ENCODE results near the gene IRF6.
A peak's percentile ranks its signal among the peaks of the same experiment; 100 is the strongest.
"Not testable (repeated sequence)": the region's sequence is repeated elsewhere in the genome, so short reads cannot be mapped to it uniquely, and the experiment has no call there.

The IRF6 gene

DNA sequence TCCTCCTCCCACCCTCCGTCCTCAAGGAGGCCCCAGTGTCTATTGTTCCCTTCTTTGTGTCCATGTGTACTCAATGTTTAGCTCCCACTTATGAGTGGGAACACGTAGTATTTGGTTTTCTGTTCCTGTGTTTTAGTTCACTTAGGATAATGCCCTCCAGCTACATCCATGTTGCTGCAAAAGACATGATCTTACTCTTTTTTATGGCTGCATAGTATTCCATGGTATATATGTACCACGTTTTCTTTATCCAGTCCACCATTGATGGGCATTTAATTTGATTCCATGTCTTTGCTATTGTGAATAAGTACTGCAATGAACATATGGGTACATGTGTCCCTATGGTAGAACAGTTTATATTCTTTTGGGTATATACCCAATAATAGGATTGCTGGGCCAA lies 12.2 kb downstream of the IRF6 start:
- not testable (repeated sequence) for H3K36me3 Mint-ChIP-seq (ENCODE audit: insufficient read depth); H3K4me1 Mint-ChIP-seq (ENCODE audit: low read depth in 2 of 2); DNase-seq; H3K27ac Mint-ChIP-seq; ATAC-seq (replicated peaks); H3K9me3 Mint-ChIP-seq; H3K4me3 Mint-ChIP-seq
- peaks cover 58 to 60% of the 10 kb centered on the region in 2 donors for H3K27me3 Mint-ChIP-seq

DNA sequence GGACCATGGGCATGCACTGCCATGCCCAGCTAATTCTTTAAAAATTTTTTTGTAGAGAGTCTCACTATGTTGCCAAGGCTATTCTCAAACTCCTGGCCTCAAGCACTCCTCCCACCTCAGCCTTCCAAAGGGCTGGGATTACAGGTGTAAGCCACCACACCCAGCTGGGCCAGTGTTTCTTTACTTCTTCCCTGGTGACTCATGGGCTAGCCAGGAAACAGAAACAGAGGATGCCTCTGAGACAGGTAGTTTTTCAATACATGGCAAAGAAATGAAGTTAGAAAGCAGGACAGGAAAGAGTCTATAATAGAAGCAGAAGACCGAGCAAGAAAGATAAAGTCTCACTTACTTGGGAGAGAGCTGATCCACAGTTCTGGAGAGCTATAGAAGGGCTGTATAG lies 14.0 kb downstream of the IRF6 start:
- ATAC-seq (replicated peaks) (no peak), DNase-seq (no peak)
- Mint-ChIP-seq H3K27ac (no peak overlapping the region), H3K4me3 (no peak overlapping the region), H3K27me3 (peaks cover 58 to 59% of the 10 kb centered on the region in 2 donors), H3K36me3 (ENCODE audit: insufficient read depth) (no peaks in the 10 kb centered on the region), H3K9me3 (no peaks in the 10 kb centered on the region), H3K4me1 (ENCODE audit: low read depth in 2 of 2) (peaks cover 0 to 7% of the 10 kb centered on the region in 2 donors)

DNA sequence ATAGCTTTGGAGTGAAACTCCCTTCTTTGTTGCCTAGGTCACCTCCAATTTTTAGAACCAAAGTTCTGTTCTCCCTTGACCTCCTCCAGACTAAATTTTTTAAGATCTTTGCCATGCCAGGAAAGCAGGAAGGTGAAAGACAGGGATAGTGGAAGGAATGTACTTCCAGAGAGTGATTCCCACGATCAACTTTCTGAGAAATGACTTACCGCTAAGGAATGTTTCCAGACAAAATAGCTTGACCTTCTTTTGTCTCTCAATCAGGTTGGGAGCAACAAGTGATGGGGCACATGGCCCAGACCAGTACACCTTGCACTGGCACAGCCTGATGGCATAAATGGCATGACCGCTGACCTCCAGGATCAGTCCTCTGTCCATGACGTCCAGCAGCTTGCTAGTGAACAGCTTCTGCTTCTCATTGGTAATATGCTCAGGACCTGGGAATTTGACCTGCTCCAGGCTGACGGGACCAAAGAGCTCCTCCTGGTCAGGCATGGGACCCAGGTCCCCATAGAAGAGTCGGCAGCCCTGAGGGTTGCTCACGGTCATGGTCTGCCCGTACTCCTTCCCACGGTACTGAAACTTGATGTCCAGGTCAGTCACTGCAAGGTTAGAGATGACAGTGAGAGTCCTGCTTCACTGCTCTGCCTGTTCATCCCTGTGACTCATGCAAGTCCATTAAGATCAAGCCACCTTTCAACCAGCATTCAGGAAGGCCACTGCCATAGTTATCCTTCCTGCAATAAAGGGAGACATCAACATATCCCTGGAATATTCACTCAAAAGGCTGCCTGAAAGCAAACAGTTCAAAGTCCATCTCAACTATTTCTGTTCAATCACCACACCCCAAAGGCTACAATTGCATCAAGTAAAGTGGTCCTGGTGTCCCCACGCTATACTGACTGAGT lies 15.4 kb downstream of the IRF6 start:
- DNase-seq (no peak), ATAC-seq (replicated peaks) (no peak)
- no peak overlapping the region for H3K4me3 Mint-ChIP-seq
- no peaks in the 10 kb centered on the region for H3K9me3 Mint-ChIP-seq
- peaks cover 44 to 47% of the 10 kb centered on the region in 2 donors for H3K27me3 Mint-ChIP-seq
- no peak overlapping the region for H3K27ac Mint-ChIP-seq
- H3K4me1 Mint-ChIP-seq (ENCODE audit: low read depth in 2 of 2): no peaks in the 10 kb centered on the region
- H3K36me3 Mint-ChIP-seq (ENCODE audit: insufficient read depth): no peaks in the 10 kb centered on the region

DNA sequence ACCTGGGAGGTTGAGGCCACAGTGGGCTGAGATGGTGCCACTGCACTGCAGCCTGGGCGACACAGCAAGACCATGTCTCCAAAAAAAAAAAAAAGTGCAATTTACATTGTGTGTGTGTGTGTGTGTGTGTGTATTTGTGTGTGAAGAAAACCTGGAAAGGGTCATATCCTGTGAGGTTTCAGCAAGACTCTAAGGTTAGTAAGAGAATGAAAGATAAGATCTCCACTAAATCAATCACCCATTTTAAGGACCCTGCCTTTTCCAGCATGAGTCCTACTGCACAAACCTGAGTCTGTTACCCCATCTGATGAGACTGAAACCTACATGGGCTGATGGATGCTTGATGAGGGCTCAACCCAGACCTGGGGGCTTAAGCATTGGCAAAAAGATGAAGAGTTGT lies 16.7 kb downstream of the IRF6 start:
- DNase-seq (no peak), ATAC-seq (replicated peaks) (no peak)
- Mint-ChIP-seq H3K9me3 (no peaks in the 10 kb centered on the region), H3K4me1 (ENCODE audit: low read depth in 2 of 2) (peaks cover 3 to 5% of the 10 kb centered on the region in 2 donors), H3K36me3 (ENCODE audit: insufficient read depth) (peaks cover 7% of the 10 kb centered on the region), H3K27me3 (peaks cover 31 to 34% of the 10 kb centered on the region in 2 donors), H3K27ac (no peak overlapping the region), H3K4me3 (no peak overlapping the region)

DNA sequence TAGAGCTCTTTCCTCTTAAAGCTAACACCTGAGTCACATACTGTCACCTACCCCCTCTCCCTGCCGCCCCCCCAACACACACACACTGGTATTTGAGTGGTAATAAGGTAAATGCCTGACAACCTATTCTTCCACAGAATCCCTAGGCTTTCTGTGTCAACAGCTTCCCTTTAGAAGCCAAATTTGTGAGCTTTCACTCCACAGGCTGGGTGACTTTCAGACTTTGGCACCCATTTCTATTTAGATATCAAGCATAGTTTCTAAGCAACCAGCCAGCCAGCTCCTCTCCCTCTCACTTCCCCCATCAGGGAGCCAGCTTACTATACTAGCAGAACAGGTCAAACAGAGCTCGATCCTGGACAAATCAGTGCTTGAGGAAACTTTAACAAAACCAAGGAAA lies 18.4 kb downstream of the IRF6 start:
- peaks cover 13% of the 10 kb centered on the region for H3K36me3 Mint-ChIP-seq (ENCODE audit: insufficient read depth)
- H3K4me3 Mint-ChIP-seq: no peak overlapping the region
- H3K4me1 Mint-ChIP-seq (ENCODE audit: low read depth in 2 of 2): peaks cover 13 to 18% of the 10 kb centered on the region in 2 donors
- no peak for DNase-seq
- H3K27ac Mint-ChIP-seq: no peak overlapping the region
- peaks cover 16 to 21% of the 10 kb centered on the region in 2 donors for H3K27me3 Mint-ChIP-seq
- H3K9me3 Mint-ChIP-seq: no peaks in the 10 kb centered on the region
- ATAC-seq (replicated peaks): no peak

DNA sequence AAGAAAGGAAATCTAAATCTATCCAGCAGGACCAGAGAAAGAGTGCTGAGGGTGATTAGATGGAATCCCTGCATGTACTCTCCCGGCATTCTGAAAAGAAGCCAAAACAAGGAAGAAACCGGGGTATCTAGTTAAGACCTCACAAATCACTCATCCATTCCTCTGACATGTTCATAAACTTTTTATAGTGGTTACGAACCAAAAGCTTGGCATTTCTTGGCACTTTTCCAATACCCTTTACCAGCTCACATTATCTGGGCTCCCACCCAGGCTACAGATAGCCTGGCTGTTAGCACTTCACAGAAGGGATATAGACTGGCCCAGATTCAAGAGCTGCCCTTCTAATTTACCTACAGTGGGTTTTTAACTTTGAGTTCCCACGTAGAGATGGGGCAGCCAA lies 19.8 kb downstream of the IRF6 start:
- peaks cover 22% of the 10 kb centered on the region for H3K36me3 Mint-ChIP-seq (ENCODE audit: insufficient read depth)
- DNase-seq (no peak), ATAC-seq (replicated peaks) (no peak)
- no peak overlapping the region for H3K4me3 Mint-ChIP-seq
- H3K4me1 Mint-ChIP-seq (ENCODE audit: low read depth in 2 of 2): peaks cover 17 to 18% of the 10 kb centered on the region in 2 donors
- H3K9me3 Mint-ChIP-seq: no peaks in the 10 kb centered on the region
- H3K27ac Mint-ChIP-seq: no peak overlapping the region
- peaks cover 7 to 10% of the 10 kb centered on the region in 2 donors for H3K27me3 Mint-ChIP-seq

DNA sequence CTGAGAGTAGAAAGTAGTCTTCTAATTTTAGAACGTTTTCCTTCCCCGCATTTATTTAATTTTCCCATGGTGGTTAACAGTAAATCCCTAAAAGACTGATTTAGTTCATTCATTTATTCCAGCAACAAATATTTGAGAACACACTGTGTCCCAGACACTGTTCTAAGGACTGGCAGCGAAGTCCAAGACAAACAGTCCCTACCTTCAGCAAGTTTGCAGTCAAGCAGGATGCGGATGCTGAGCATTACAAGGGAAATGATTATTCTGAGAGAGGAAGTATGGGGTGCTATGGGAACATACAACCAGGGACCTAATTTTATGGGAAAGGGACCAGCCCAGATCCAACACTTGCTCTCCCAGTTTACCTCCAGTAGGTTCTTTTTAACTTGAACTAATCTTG lies 20.4 kb downstream of the IRF6 start:
- peaks cover 7 to 10% of the 10 kb centered on the region in 2 donors for H3K27me3 Mint-ChIP-seq
- no peak overlapping the region for H3K4me3 Mint-ChIP-seq
- H3K36me3 Mint-ChIP-seq (ENCODE audit: insufficient read depth): peaks cover 26% of the 10 kb centered on the region
- peak overlapping the region in 1 of 2 donors; percentile 94 for H3K27ac Mint-ChIP-seq
- ATAC-seq (replicated peaks) (no peak), DNase-seq (no peak)
- peaks cover 17 to 18% of the 10 kb centered on the region in 2 donors for H3K4me1 Mint-ChIP-seq (ENCODE audit: low read depth in 2 of 2)
- no peaks in the 10 kb centered on the region for H3K9me3 Mint-ChIP-seq

DNA sequence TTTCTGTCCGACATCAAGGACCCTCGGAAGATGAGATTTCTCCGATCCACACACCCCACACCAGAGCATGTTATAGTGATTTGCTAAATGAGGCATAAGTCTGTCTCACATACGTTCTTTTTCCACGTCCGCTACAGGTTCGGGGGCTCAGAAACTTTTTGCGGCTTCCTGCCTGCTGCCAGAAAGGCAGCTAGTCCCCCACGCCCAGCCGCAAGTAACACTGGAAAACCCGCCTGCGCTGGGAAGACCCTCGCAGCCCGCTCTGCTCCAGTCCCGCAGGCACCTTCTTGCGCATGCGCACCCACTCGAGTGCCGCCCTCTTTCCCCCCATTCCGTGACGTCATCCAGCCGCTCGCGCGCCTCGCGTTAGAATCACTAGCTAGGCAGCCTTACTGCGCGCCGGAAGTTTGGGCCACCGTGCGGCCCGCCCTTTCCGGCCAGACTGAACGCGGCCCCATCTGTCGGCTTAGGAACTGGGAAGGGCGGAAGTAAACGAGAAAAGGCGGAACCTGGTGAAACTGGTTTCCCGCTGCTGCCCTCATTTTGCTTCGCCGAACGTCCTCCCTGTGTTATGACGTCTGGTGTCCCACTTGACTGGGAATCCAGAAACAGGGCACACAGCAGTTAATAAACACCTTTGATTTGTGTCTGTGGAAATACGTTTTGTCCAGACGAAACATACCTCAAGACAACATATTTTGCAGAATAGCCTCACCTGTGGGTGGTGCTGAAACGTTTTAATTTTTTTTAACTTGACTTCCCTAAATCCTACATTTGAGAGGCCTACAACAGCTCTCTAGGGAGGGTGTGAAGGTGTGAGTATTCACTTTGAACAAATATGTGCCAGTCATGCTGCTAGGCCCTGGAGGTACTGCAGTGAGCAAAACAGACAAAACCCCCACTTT lies 21.4 kb downstream of the IRF6 start, which contains the start of gene C1orf74:
Gene C1orf74, minus strand, starts transcription at position 295 of the 905 bp plus-strand sequence. CDS start 925 bp downstream, outside the sequence.
- DNase-seq (peak; percentile 99 to 100 (median 99)), ATAC-seq (replicated peaks) (peak; percentile 99)
- peaks cover 36% of the 10 kb centered on the region for H3K36me3 Mint-ChIP-seq (ENCODE audit: insufficient read depth)
- H3K4me1 Mint-ChIP-seq (ENCODE audit: low read depth in 2 of 2): peaks cover 17 to 20% of the 10 kb centered on the region in 2 donors
- peaks cover 7 to 10% of the 10 kb centered on the region in 2 donors for H3K27me3 Mint-ChIP-seq
- no peaks in the 10 kb centered on the region for H3K9me3 Mint-ChIP-seq
- peak within 1 kb of the TSS; percentile 84 to 86 for H3K4me3 Mint-ChIP-seq
- H3K27ac Mint-ChIP-seq: peak within 1 kb of the TSS; percentile 94 to 96

DNA sequence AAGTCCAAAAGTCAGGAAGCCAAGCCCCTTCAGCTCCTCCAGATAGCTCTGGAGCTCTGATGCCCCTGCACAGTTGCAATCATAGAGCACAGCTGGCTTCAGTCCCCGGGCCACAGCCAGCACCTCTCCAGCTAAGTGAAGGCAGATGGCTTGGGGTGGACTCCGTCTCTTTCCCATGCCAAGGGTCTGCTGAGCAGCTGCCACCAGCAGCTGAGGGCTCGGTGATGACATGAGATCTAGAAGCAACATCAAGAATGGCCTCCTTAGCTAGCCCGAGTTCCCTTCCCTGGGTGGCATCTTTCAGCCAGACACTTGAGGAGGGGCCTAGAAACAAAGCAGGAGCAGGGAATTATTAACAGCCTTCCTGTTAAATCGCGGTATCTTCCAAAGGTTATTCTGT lies 22.6 kb downstream of the IRF6 start:
- Mint-ChIP-seq H3K4me1 (ENCODE audit: low read depth in 2 of 2) (peaks cover 22 to 24% of the 10 kb centered on the region in 2 donors), H3K27ac (peak overlapping the region; percentile 94 to 96), H3K4me3 (peak overlapping the region; percentile 84 to 86), H3K27me3 (peaks cover 7 to 10% of the 10 kb centered on the region in 2 donors), H3K9me3 (no peaks in the 10 kb centered on the region), H3K36me3 (ENCODE audit: insufficient read depth) (peaks cover 48% of the 10 kb centered on the region)
- DNase-seq: no peak
- no peak for ATAC-seq (replicated peaks)

DNA sequence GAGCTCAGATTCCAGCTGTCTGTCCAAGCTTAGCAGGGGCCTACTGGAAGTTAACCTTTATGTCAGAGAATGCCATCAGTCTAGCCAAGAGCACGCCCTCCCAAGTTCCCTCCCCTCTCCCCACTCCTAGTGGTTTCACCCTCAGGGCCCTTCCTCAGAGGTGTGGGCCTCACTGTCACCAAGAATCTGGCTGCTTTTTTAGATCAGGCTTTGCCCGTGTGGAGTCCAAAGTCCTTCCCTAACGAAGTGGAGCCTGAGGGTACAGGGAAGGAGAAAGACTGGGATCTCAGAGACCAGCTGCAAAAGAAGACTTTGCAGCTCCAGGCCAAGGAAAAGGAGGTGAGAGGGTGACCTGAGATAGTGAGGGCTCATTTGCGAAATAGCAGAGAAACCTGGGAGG lies 25.7 kb downstream of the IRF6 start:
- Mint-ChIP-seq H3K36me3 (ENCODE audit: insufficient read depth) (peaks cover 79% of the 10 kb centered on the region), H3K27me3 (no peaks in the 10 kb centered on the region), H3K4me1 (ENCODE audit: low read depth in 2 of 2) (peaks cover 34 to 42% of the 10 kb centered on the region in 2 donors), H3K27ac (peak overlapping the region; percentile 44 to 77), H3K9me3 (no peaks in the 10 kb centered on the region), H3K4me3 (no peak overlapping the region)
- no peak for ATAC-seq (replicated peaks)
- DNase-seq: no peak

DNA sequence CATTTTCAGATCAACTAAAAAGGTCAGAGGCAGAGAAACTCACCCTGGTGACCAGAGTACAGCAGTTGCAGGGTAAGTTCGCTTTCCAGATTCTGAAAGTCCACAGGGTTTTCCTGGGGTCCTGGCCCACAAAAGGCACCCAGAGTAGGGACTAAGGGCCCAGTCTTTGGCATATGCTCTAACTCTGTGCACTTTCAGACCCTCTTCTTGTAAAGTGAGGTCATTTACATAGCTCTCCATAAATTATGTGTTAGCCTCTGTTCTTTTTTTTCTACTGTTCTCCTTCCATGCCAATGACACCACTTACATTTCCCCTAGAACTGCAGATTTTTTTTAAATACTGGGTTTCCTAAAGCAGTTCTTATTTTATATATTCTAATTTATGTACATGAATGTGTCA lies 27.8 kb downstream of the IRF6 start:
- Mint-ChIP-seq H3K27me3 (no peaks in the 10 kb centered on the region), H3K36me3 (ENCODE audit: insufficient read depth) (peaks cover 80% of the 10 kb centered on the region), H3K4me3 (no peak overlapping the region), H3K9me3 (no peaks in the 10 kb centered on the region), H3K27ac (peak overlapping the region; percentile 54 to 77), H3K4me1 (ENCODE audit: low read depth in 2 of 2) (peaks cover 36 to 37% of the 10 kb centered on the region in 2 donors)
- no peak for DNase-seq
- ATAC-seq (replicated peaks): no peak

DNA sequence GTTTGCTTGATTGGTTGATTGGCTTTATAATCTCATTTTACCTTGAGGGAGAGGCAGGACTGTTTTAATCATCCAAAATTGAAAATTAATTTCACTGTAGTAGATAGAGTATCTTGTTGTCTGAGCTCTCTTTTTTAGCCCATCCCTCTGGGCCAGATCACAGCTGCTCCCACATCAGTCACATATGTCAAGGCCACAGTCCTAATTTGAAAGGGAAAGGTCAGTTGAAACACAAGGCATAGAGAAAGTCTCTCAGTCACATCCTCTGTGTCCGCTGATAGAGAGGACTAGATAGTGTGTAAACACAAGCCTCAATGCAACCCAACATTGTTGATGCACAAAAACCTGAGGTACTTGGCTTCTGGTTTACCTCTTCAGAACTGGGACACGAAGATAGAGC lies 28.4 kb downstream of the IRF6 start:
- peaks cover 80% of the 10 kb centered on the region for H3K36me3 Mint-ChIP-seq (ENCODE audit: insufficient read depth)
- DNase-seq (no peak), ATAC-seq (replicated peaks) (no peak)
- H3K4me3 Mint-ChIP-seq: no peak overlapping the region
- peak overlapping the region; percentile 54 to 77 for H3K27ac Mint-ChIP-seq
- H3K4me1 Mint-ChIP-seq (ENCODE audit: low read depth in 2 of 2): peaks cover 33 to 36% of the 10 kb centered on the region in 2 donors
- H3K27me3 Mint-ChIP-seq: no peaks in the 10 kb centered on the region
- H3K9me3 Mint-ChIP-seq: no peaks in the 10 kb centered on the region

DNA sequence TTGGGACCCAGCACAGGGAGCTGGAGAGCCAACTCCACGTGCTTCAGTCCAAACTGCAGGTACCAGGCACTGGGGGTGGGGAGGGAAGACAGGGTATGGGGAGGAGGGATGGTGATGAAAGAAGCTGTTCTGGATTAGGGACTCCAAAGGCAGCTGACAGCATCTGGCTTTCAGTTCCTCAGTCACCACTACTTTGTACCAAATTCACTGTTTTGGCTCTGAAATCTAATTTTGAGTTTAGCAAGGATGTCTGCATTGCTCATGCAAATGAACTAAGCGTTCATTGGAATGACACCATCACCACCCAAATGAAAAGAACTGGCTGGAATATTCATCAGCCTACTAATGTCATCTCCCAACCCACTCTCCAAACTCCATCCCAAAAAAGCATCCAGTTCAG lies 30.3 kb downstream of the IRF6 start:
- DNase-seq (no peak), ATAC-seq (replicated peaks) (no peak)
- no peak overlapping the region for H3K27ac Mint-ChIP-seq
- no peaks in the 10 kb centered on the region for H3K27me3 Mint-ChIP-seq
- peaks cover 68% of the 10 kb centered on the region for H3K36me3 Mint-ChIP-seq (ENCODE audit: insufficient read depth)
- H3K4me1 Mint-ChIP-seq (ENCODE audit: low read depth in 2 of 2): peaks cover 29 to 35% of the 10 kb centered on the region in 2 donors
- H3K9me3 Mint-ChIP-seq: no peaks in the 10 kb centered on the region
- H3K4me3 Mint-ChIP-seq: no peak overlapping the region

All from effector memory CD8-positive, alpha-beta T cell (primary cell).